HEK293 (cell line): Measurements from ENCODE around the gene CDR2L.

Experiments
- CTCF ChIA-PET: fragments of 350-600 bp; formaldehyde crosslinking; extraction: SDS; loops from one replicate; lab custom pipeline; 2021; ENCODE audit warnings: antibody characterized with exemption; lab: Yijun Ruan, JAX
- POLR2A ChIA-PET: fragments of 300-600 bp; formaldehyde crosslinking; extraction: SDS; loops from one replicate; lab custom pipeline; 2020; ENCODE audit warnings: antibody characterized with exemption, inconsistent platforms; lab: Yijun Ruan, JAX
- H3K27ac ChIP-seq: fragments of 200-500 bp; sonication (Bioruptor generic); 2 replicates; pipeline ENCODE4 v1.5.1; 2014; ENCODE audit warnings: low read depth, low read length, control low read depth, inconsistent platforms; ENCODE audit errors: extremely low read depth
- H3K36me3 ChIP-seq, 2 experiments: fragments of 200-500 bp in 1 of 2; sonication (Bioruptor generic) in 1 of 2; 1 replicate in 1 of 2; 2 replicates in 1 of 2; pipeline ENCODE4 v1.5.1; 2014 to 2017; ENCODE audit warnings: inconsistent platforms in 2 of 2, low read length in 2 of 2; ENCODE audit not compliant: control insufficient read depth in 2 of 2, insufficient read depth in 1 of 2
- H3K4me1 ChIP-seq: fragments of 200-500 bp; sonication (Bioruptor generic); 2 replicates; pipeline ENCODE4 v1.5.1; 2014; ENCODE audit warnings: mild to moderate bottlenecking, low read length, inconsistent platforms; ENCODE audit not compliant: control insufficient read depth, insufficient read depth
- H3K4me3 ChIP-seq: 2 replicates; pipeline ENCODE4 v1.5.1; 2011; ENCODE audit warnings: low read depth, mild to moderate bottlenecking, control low read depth, low read length, moderate library complexity
- H3K9me3 ChIP-seq: fragments of 200-500 bp; sonication (Bioruptor generic); 2 replicates; pipeline ENCODE4 v1.5.1; 2014; ENCODE audit warnings: low read depth, low read length, inconsistent platforms; ENCODE audit not compliant: control insufficient read depth, insufficient read depth
- AEBP2 ChIP-seq: fragments of 450-650 bp; formaldehyde crosslinking; IDR thresholded peaks from 2 replicates; pipeline ENCODE4 v1.5.1; 2016; ENCODE audit warnings: missing biosample characterization, missing genetic modification characterization, borderline replicate concordance
- BCL11B ChIP-seq: fragments of 450-650 bp; formaldehyde crosslinking; IDR thresholded peaks from 2 replicates; pipeline ENCODE4 v1.5.1; 2016; ENCODE audit warnings: low read depth, missing biosample characterization, missing genetic modification characterization
- CTCF ChIP-seq: fragments of 450-650 bp; formaldehyde crosslinking; IDR thresholded peaks from 2 replicates; pipeline ENCODE4 v1.5.1; 2016; ENCODE audit warnings: missing biosample characterization, missing genetic modification characterization
- HOXD13 ChIP-seq: sonication (generic); formaldehyde crosslinking; IDR thresholded peaks from 2 replicates; pipeline ENCODE4 v1.8.0; 2022; ENCODE audit warnings: missing genetic modification reagents, borderline replicate concordance
- IKZF3 ChIP-seq: fragments of 450-650 bp; IDR thresholded peaks from 2 replicates; pipeline ENCODE4 v1.5.0; 2018; ENCODE audit warnings: missing biosample characterization, mild to moderate bottlenecking, missing genetic modification characterization, moderate library complexity
- KLF16 ChIP-seq: fragments of 450-650 bp; formaldehyde crosslinking; IDR thresholded peaks from 2 replicates; pipeline ENCODE4 v1.5.1; 2017; ENCODE audit warnings: missing biosample characterization, missing genetic modification characterization
- KLF17 ChIP-seq: fragments of 450-650 bp; formaldehyde crosslinking; IDR thresholded peaks from 2 replicates; pipeline ENCODE4 v1.5.1; 2016; ENCODE audit warnings: missing biosample characterization, missing genetic modification characterization
- PRDM4 ChIP-seq: fragments of 450-650 bp; formaldehyde crosslinking; IDR thresholded peaks from 2 replicates; pipeline ENCODE4 v1.5.1; 2017; ENCODE audit warnings: missing biosample characterization, missing genetic modification characterization
- SP2 ChIP-seq: fragments of 450-650 bp; formaldehyde crosslinking; IDR thresholded peaks from 2 replicates; pipeline ENCODE4 v1.5.1; 2016; ENCODE audit warnings: missing biosample characterization, missing genetic modification characterization
- SP7 ChIP-seq: fragments of 450-650 bp; formaldehyde crosslinking; IDR thresholded peaks from 2 replicates; pipeline ENCODE4 v1.5.1; 2016; ENCODE audit warnings: missing biosample characterization, missing genetic modification characterization
- YY2 ChIP-seq: fragments of 450-650 bp; formaldehyde crosslinking; IDR thresholded peaks from 2 replicates; pipeline ENCODE4 v1.5.1; 2016; ENCODE audit warnings: missing biosample characterization, missing genetic modification characterization
- ZBTB1 ChIP-seq: fragments of 450-650 bp; formaldehyde crosslinking; IDR thresholded peaks from 2 replicates; pipeline ENCODE4 v1.5.1; 2016; ENCODE audit warnings: missing biosample characterization, missing genetic modification characterization
- ZBTB21 ChIP-seq: fragments of 450-650 bp; formaldehyde crosslinking; IDR thresholded peaks from 2 replicates; pipeline ENCODE4 v1.5.1; 2017; ENCODE audit warnings: missing biosample characterization, missing genetic modification characterization
- ZBTB48 ChIP-seq: fragments of 450-650 bp; formaldehyde crosslinking; IDR thresholded peaks from 2 replicates; pipeline ENCODE4 v1.5.1; 2016; ENCODE audit warnings: missing biosample characterization, missing genetic modification characterization
- ZNF132 ChIP-seq: fragments of 450-650 bp; formaldehyde crosslinking; IDR thresholded peaks from 2 replicates; pipeline ENCODE4 v1.5.1; 2017; ENCODE audit warnings: missing biosample characterization, missing genetic modification characterization, borderline replicate concordance
- ZNF223 ChIP-seq: fragments of 450-650 bp; formaldehyde crosslinking; IDR thresholded peaks from 2 replicates; pipeline ENCODE4 v1.5.1; 2016; ENCODE audit warnings: missing biosample characterization, missing genetic modification characterization
- ZNF26 ChIP-seq: fragments of 450-650 bp; formaldehyde crosslinking; IDR thresholded peaks from 2 replicates; pipeline ENCODE4 v1.5.1; 2016; ENCODE audit warnings: missing biosample characterization, missing genetic modification characterization
- ZNF324 ChIP-seq: fragments of 450-650 bp; formaldehyde crosslinking; IDR thresholded peaks from 2 replicates; pipeline ENCODE4 v1.5.1; 2016; ENCODE audit warnings: missing biosample characterization, missing genetic modification characterization
- ZNF341 ChIP-seq: fragments of 450-650 bp; formaldehyde crosslinking; IDR thresholded peaks from 2 replicates; pipeline ENCODE4; 2016; ENCODE audit warnings: low read depth, missing biosample characterization, missing genetic modification characterization
- ZNF37A ChIP-seq: fragments of 450-650 bp; IDR thresholded peaks from 2 replicates; pipeline ENCODE4 v1.5.1; 2018; ENCODE audit warnings: missing biosample characterization, missing genetic modification characterization
- ZNF510 ChIP-seq: fragments of 450-650 bp; formaldehyde crosslinking; IDR thresholded peaks from 2 replicates; pipeline ENCODE4 v1.5.1; 2018; ENCODE audit warnings: mild to moderate bottlenecking, missing genetic modification characterization, missing biosample characterization; ENCODE audit not compliant: insufficient replicate concordance
- ZNF544 ChIP-seq: fragments of 450-650 bp; formaldehyde crosslinking; IDR thresholded peaks from 2 replicates; pipeline ENCODE4 v1.5.0; 2017; ENCODE audit warnings: missing biosample characterization, missing genetic modification characterization
- ZNF558 ChIP-seq: fragments of 450-650 bp; formaldehyde crosslinking; IDR thresholded peaks from 2 replicates; pipeline ENCODE4 v1.5.1; 2016; ENCODE audit warnings: missing biosample characterization, missing genetic modification characterization
- ZNF561 ChIP-seq: fragments of 450-650 bp; IDR thresholded peaks from 2 replicates; pipeline ENCODE4 v1.5.1; 2018; ENCODE audit warnings: missing biosample characterization, missing genetic modification characterization, borderline replicate concordance
- ZNF623 ChIP-seq: fragments of 450-650 bp; formaldehyde crosslinking; IDR thresholded peaks from 2 replicates; pipeline ENCODE4 v1.5.1; 2016; ENCODE audit warnings: missing biosample characterization, missing genetic modification characterization
- ZNF629 ChIP-seq: fragments of 450-650 bp; formaldehyde crosslinking; IDR thresholded peaks from 2 replicates; pipeline ENCODE4 v1.5.1; 2017; ENCODE audit warnings: missing biosample characterization, missing genetic modification characterization
- ZNF677 ChIP-seq: fragments of 450-650 bp; IDR thresholded peaks from 2 replicates; pipeline ENCODE4 v1.5.0; 2018; ENCODE audit warnings: missing biosample characterization, mild to moderate bottlenecking, missing genetic modification characterization, moderate library complexity
- ZNF76 ChIP-seq: fragments of 450-650 bp; formaldehyde crosslinking; IDR thresholded peaks from 2 replicates; pipeline ENCODE4; 2016; ENCODE audit warnings: low read depth, missing biosample characterization, missing genetic modification characterization, borderline replicate concordance
- ZNF843 ChIP-seq: fragments of 450-650 bp; formaldehyde crosslinking; IDR thresholded peaks from 2 replicates; pipeline ENCODE4 v1.5.1; 2016; ENCODE audit warnings: missing biosample characterization, missing genetic modification characterization

Gene CDR2L

GRCh38 chr17:75009139-75009724 lies 21.8 kb downstream of the CDR2L start (continued):
- TF ChIP-seq ZNF26 (tag by site-specific recombination) (no peak), KLF17 (tag by site-specific recombination) (no peak), ZNF37A (no peak), HOXD13 (CRISPR knock-in tag) (no peak), ZNF561 (tag by site-specific recombination) (peak; percentile 69; the same call in 1 of the 2 replicates), BCL11B (tag by site-specific recombination) (no peak), ZNF843 (peak; percentile 58; the same call in 1 of the 2 replicates), PRDM4 (tag by site-specific recombination) (peak; percentile 59; the same call in 1 of the 2 replicates), ZNF623 (no peak), ZNF132 (tag by site-specific recombination) (no peak), ZNF544 (tag by site-specific recombination) (no peak), ZNF558 (tag by site-specific recombination) (no peak), ZBTB1 (tag by site-specific recombination) (peak; percentile 42; the same call in 1 of the 2 replicates), ZNF677 (tag by site-specific recombination) (no peak), AEBP2 (no peak)

- POLR2A ChIA-PET = interaction anchor here (0.5 to 3.7 kb wide), 16 partner anchors 7 to 769 kb away, joined by 3 to 46 read pairs (median 4); partner anchors contain the start of genes ATP5PD, CDR2L, HID1 and JPT1
- peaks cover 0 to 6% of the 10 kb centered on the region in 2 experiments; a peak in 2 of 3 replicates for H3K36me3 ChIP-seq
- CTCF ChIA-PET = interaction anchor here (0.6 to 4.3 kb wide), 18 partner anchors 12 to 430 kb away, joined by 3 to 62 read pairs (median 6); partner anchors contain the start of genes NT5C and OTOP2
- H3K4me3 ChIP-seq = no peak overlapping the region
- no peaks in the 10 kb centered on the region for H3K9me3 ChIP-seq
- H3K27ac ChIP-seq = no peak overlapping the region
- H3K4me1 ChIP-seq = peaks cover 26% of the 10 kb centered on the region
- peak; percentile 70 for TF ChIP-seq SP7 (tag by site-specific recombination)
- TF ChIP-seq ZBTB21 = peak; percentile 94
- no peak for TF ChIP-seq KLF16 (tag by site-specific recombination)
- peak; percentile 70; the same call in 1 of the 2 replicates for TF ChIP-seq IKZF3 (tag by site-specific recombination)
- peak; percentile 54 for TF ChIP-seq CTCF (tag by site-specific recombination)
- peak; percentile 36; the same call in 1 of the 2 replicates for TF ChIP-seq ZNF341 (tag by site-specific recombination)
- TF ChIP-seq ZNF324 (tag by site-specific recombination) = no peak
- TF ChIP-seq ZNF223 (tag by site-specific recombination) = no peak
- no peak for TF ChIP-seq ZNF510 (tag by site-specific recombination)
- peak; percentile 52; the same call in 1 of the 2 replicates for TF ChIP-seq ZBTB48
- peak; percentile 96 for TF ChIP-seq ZNF629 (tag by site-specific recombination)
- peak; percentile 45; the same call in 1 of the 2 replicates for TF ChIP-seq ZNF76
- TF ChIP-seq SP2 (tag by site-specific recombination) = peak; percentile 33
- no peak for TF ChIP-seq YY2
These were observed 23.4 kb downstream of the CDR2L start for GRCh38 chr17:75010683-75011400.
